Choroid plexus epithelial cell (primary cell): ENCODE results near the gene SLC27A6.

Experiments used
- DNase-seq: peaks from one replicate; pipeline ENCODE4 v3.0.0-alpha.2; 2010; ENCODE audit warnings: low read depth
- H3K4me3 ChIP-seq: 2 replicates; pipeline ENCODE4 v1.5.1; 2011; ENCODE audit warnings: low read depth, mild to moderate bottlenecking, control low read depth, low read length, moderate library complexity
- CTCF ChIP-seq: conservative IDR thresholded peaks from 2 replicates; pipeline ENCODE4 v1.5.1; 2011; ENCODE audit warnings: low read depth, mild to moderate bottlenecking, control low read depth, inconsistent platforms, low read length, moderate library complexity

SLC27A6 gene

GRCh38 chr5:128973244-128973643 lies 8.0 kb downstream of the SLC27A6 start:
- H3K4me3 ChIP-seq, result no peak overlapping the region
- TF ChIP-seq CTCF, result no peak
- DNase-seq, result no peak

- no peak for TF ChIP-seq CTCF
- no peak for DNase-seq
- no peak overlapping the region for H3K4me3 ChIP-seq
These were observed 9.3 kb downstream of the SLC27A6 start for GRCh38 chr5:128974567-128974966.

- no peak for TF ChIP-seq CTCF
These were observed 14.5 kb downstream of the SLC27A6 start for GRCh38 chr5:128979761-128980160.

GRCh38 chr5:128980917-128981316 lies 15.6 kb downstream of the SLC27A6 start:
- no peak for TF ChIP-seq CTCF
- no peak for DNase-seq
- H3K4me3 ChIP-seq, result no peak overlapping the region

More at GRCh38 chr5:128979761-128980160, 14.5 kb downstream of the SLC27A6 start:
- no peak overlapping the region for H3K4me3 ChIP-seq
- no peak for DNase-seq

- no peak for DNase-seq
- H3K4me3 ChIP-seq, result no peak overlapping the region
- TF ChIP-seq CTCF, result no peak
These were observed 19.2 kb downstream of the SLC27A6 start for GRCh38 chr5:128984480-128984879.

- no peak overlapping the region for H3K4me3 ChIP-seq
- DNase-seq, result peak; percentile 36
- no peak for TF ChIP-seq CTCF
These were observed 23.2 kb downstream of the SLC27A6 start for GRCh38 chr5:128988476-128988875.

- H3K4me3 ChIP-seq, result no peak overlapping the region
- TF ChIP-seq CTCF, result no peak
- no peak for DNase-seq
These were observed 36.7 kb downstream of the SLC27A6 start for GRCh38 chr5:129001841-129002526.
